DOHH2 (cell line): ENCODE measurements around the gene PREX1.

ENCODE experiments used
- H3F3A ChIP-seq: fragments of 200-600 bp; sonication (generic), shearing (Covaris generic); 2 replicates; pipeline ENCODE4 v1.6.0; 2016; ENCODE audit warnings: antibody characterized with exemption, mild to moderate bottlenecking; ENCODE audit not compliant: control insufficient read depth, insufficient read depth
- H3K27ac ChIP-seq: fragments of 200-600 bp; sonication (generic); 2 replicates; pipeline ENCODE4 v1.5.1; 2014; ENCODE audit warnings: low read depth, mild to moderate bottlenecking, low read length, moderate library complexity
- H3K27me3 ChIP-seq: fragments of 200-600 bp; sonication (generic); 2 replicates; pipeline ENCODE4 v1.6.1; 2014; ENCODE audit warnings: mild to moderate bottlenecking, low read length, mixed read lengths; ENCODE audit not compliant: control insufficient read depth
- H3K36me3 ChIP-seq: fragments of 200-600 bp; sonication (generic); 2 replicates; pipeline ENCODE4 v1.6.1; 2014; ENCODE audit warnings: mild to moderate bottlenecking, low read length, moderate library complexity, mixed read lengths; ENCODE audit not compliant: control insufficient read depth
- H3K4me1 ChIP-seq: fragments of 200-600 bp; sonication (generic); 2 replicates; pipeline ENCODE4 v1.6.1; 2014; ENCODE audit warnings: mild to moderate bottlenecking, low read length, mixed read lengths; ENCODE audit not compliant: control insufficient read depth
- H3K4me2 ChIP-seq: fragments of 200-600 bp; sonication (generic); 2 replicates; pipeline ENCODE4 v1.6.0; 2014; ENCODE audit warnings: mild to moderate bottlenecking, low read length, moderate library complexity
- H3K4me3 ChIP-seq: fragments of 200-600 bp; sonication (generic); 2 replicates; pipeline ENCODE4 v1.5.1; 2014; ENCODE audit warnings: mild to moderate bottlenecking, low read length, mixed read lengths
- H3K79me2 ChIP-seq: fragments of 200-600 bp; sonication (generic); 2 replicates; pipeline ENCODE4 v1.6.1; 2014; ENCODE audit warnings: mild to moderate bottlenecking, low read length, mixed read lengths; ENCODE audit not compliant: control insufficient read depth
- H3K9me2 ChIP-seq: fragments of 200-600 bp; sonication (generic); replicated peaks from 2 replicates; pipeline ENCODE4 v1.6.1; 2014; ENCODE audit warnings: mild to moderate bottlenecking, low read length, mixed read lengths; ENCODE audit not compliant: control insufficient read depth
- H3K9me3 ChIP-seq: fragments of 200-600 bp; sonication (generic); 2 replicates; pipeline ENCODE4 v1.6.1; 2014; ENCODE audit warnings: antibody characterized with exemption, low read length, mixed read lengths; ENCODE audit not compliant: control insufficient read depth, insufficient read depth
- H4K20me1 ChIP-seq: fragments of 200-600 bp; sonication (generic); 2 replicates; pipeline ENCODE4 v1.6.0; 2014; ENCODE audit warnings: low read depth, mild to moderate bottlenecking, antibody characterized with exemption, low read length, moderate library complexity; ENCODE audit not compliant: control insufficient read depth, insufficient read depth
- EZH2phosphoT487 ChIP-seq: fragments of 200-600 bp; sonication (generic); IDR thresholded peaks from 2 replicates; pipeline ENCODE4 v1.6.1; 2017; ENCODE audit warnings: borderline replicate concordance, mild to moderate bottlenecking, antibody characterized with exemption, low read length, moderate library complexity, mixed read lengths
- TF ChIP-seq, protein P1 (sequence below): fragments of 200-600 bp; sonication (generic); IDR thresholded peaks from one replicate; pipeline ENCODE4 v1.5.1; 2014; ENCODE audit warnings: antibody characterized with exemption, mild to moderate bottlenecking, low read depth, low read length; ENCODE audit not compliant: poor library complexity, severe bottlenecking

Gene PREX1

DNA sequence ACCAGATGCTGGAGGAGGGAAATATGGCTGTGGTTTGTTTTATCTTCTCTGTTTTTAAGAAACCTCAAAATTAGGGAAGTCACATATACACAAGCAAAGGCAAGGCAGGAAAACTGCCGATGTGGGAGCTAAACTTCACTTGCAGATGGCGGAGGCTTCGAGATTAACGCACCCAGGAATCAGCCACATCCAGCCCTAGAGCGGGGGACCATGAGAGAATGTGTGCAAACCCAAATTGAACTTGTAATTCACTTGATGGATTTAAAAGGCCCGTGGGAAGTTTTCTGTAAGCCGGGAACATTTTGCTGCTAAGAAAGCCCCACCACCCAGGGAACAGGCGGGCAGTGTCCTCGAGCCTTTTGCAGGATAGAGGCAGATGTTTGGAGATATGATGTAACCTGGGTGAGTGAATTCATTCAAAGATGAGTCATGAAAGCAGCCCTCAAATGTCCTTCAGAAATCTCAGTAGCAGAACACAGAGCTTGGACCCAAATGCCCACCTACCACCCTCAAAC is 39.9 kb downstream of the PREX1 start:
- no peaks in the 10 kb centered on the region for H3K9me2 ChIP-seq
- H3K27me3 ChIP-seq, result no peaks in the 10 kb centered on the region; the same call in 1 of the 2 replicates
- H4K20me1 ChIP-seq, result no peaks in the 10 kb centered on the region
- peak overlapping the region; percentile 29 for H3K27ac ChIP-seq
- peak overlapping the region; percentile 45 for H3K4me2 ChIP-seq
- H3K4me3 ChIP-seq, result peak overlapping the region; percentile 17
- peaks cover 7% of the 10 kb centered on the region; the same call in 1 of the 2 replicates for H3F3A ChIP-seq
- TF ChIP-seq EZH2phosphoT487, result no peak
- TF ChIP-seq, protein P1, sequence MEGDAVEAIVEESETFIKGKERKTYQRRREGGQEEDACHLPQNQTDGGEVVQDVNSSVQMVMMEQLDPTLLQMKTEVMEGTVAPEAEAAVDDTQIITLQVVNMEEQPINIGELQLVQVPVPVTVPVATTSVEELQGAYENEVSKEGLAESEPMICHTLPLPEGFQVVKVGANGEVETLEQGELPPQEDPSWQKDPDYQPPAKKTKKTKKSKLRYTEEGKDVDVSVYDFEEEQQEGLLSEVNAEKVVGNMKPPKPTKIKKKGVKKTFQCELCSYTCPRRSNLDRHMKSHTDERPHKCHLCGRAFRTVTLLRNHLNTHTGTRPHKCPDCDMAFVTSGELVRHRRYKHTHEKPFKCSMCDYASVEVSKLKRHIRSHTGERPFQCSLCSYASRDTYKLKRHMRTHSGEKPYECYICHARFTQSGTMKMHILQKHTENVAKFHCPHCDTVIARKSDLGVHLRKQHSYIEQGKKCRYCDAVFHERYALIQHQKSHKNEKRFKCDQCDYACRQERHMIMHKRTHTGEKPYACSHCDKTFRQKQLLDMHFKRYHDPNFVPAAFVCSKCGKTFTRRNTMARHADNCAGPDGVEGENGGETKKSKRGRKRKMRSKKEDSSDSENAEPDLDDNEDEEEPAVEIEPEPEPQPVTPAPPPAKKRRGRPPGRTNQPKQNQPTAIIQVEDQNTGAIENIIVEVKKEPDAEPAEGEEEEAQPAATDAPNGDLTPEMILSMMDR, result no peak
- H3K79me2 ChIP-seq, result no peaks in the 10 kb centered on the region
- no peaks in the 10 kb centered on the region for H3K9me3 ChIP-seq
- H3K36me3 ChIP-seq, result no peaks in the 10 kb centered on the region
- H3K4me1 ChIP-seq, result peaks cover 43% of the 10 kb centered on the region

DNA sequence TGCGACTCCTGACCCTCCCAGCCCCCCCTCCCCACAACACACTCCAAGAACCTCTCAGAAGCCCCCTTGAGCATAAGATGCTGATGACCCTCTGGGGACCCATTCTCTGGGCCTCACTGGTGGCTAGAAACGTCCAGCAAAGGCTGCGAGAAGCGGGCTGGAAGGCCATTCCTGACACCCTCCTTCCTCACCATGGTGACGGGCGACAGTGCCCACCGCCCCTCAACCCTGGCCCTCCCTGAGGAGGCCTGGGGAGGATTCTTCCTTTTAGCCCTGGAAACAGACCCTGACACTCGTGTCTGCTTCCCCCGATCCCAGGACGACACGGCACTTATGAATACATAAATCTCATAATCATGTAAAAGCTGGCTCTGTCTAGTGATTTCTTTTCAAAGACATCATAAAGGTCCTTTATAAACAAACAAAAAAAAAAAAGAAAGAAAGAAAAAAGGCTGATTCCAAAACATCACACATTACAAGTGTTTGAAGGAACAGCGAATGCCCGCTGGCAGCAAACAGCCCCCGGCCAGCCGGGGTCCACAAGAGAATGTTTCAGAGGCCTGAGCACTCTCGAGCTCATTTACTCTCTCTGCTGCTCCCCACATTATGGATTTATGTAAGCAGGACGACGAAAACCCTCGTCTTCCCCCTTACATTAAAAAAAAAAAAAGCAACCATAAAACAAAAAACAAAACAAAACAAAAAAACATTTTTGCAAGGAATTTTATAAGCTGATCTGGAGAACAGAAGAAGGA is 40.7 kb downstream of the PREX1 start:
- no peaks in the 10 kb centered on the region; the same call in 1 of the 2 replicates for H3K27me3 ChIP-seq
- no peak for TF ChIP-seq EZH2phosphoT487
- TF ChIP-seq, protein P1, result no peak
- peak overlapping the region; percentile 45 for H3K4me2 ChIP-seq
- H3K4me3 ChIP-seq, result peak overlapping the region; percentile 17; the same call in 1 of the 2 replicates
- H3K9me2 ChIP-seq, result no peaks in the 10 kb centered on the region
- H3K4me1 ChIP-seq, result peaks cover 51% of the 10 kb centered on the region
- no peaks in the 10 kb centered on the region for H3K79me2 ChIP-seq
- no peaks in the 10 kb centered on the region for H3K9me3 ChIP-seq
- H4K20me1 ChIP-seq, result no peaks in the 10 kb centered on the region
- H3K36me3 ChIP-seq, result no peaks in the 10 kb centered on the region
- peaks cover 7% of the 10 kb centered on the region; the same call in 1 of the 2 replicates for H3F3A ChIP-seq
- H3K27ac ChIP-seq, result 0 out of 2 replicates have a peak overlapping the region, but pooled peaks have one; percentile 29

DNA sequence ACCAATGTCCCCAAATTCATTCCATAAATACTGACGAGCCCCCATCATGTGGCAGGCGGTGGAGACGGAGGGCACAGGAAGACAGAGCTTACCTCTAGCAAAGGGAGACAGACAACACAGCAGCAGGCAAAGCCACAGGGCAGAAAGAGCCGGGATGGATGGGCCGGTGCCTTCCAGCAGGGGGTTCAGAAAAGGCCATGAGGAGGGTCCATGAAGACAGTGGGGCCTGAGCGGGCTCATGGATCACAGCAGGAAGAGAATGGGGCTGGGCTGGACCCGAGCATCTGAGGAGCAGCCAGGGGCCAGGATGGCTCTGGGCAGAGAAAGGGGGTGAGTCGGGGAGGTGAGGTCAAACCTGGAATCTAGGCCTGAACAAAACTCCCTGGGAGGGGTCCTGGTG is 42.0 kb downstream of the PREX1 start:
- Histone ChIP-seq H3K9me2 (no peaks in the 10 kb centered on the region), H3K4me1 (peaks cover 64% of the 10 kb centered on the region), H3K27me3 (no peaks in the 10 kb centered on the region; the same call in 1 of the 2 replicates), H4K20me1 (no peaks in the 10 kb centered on the region), H3K36me3 (no peaks in the 10 kb centered on the region), H3K27ac (no peak overlapping the region), H3K4me3 (no peak overlapping the region), H3F3A (peaks cover 7% of the 10 kb centered on the region; the same call in 1 of the 2 replicates), H3K9me3 (no peaks in the 10 kb centered on the region), H3K79me2 (no peaks in the 10 kb centered on the region), H3K4me2 (no peak overlapping the region)
- TF ChIP-seq EZH2phosphoT487, result no peak
- TF ChIP-seq, protein P1, result no peak
